HK-2 (cell line): ENCODE data around the gene DACT2.
"Not testable (repeated sequence)": the region's sequence is repeated elsewhere in the genome, so short reads cannot be mapped to it uniquely, and the experiment has no call there.

ENCODE experiments used
- DNase-seq: peaks from one replicate; pipeline ENCODE4 v3.0.0-alpha.2; 2018; ENCODE audit not compliant: unreplicated experiment

The DACT2 gene

DNA sequence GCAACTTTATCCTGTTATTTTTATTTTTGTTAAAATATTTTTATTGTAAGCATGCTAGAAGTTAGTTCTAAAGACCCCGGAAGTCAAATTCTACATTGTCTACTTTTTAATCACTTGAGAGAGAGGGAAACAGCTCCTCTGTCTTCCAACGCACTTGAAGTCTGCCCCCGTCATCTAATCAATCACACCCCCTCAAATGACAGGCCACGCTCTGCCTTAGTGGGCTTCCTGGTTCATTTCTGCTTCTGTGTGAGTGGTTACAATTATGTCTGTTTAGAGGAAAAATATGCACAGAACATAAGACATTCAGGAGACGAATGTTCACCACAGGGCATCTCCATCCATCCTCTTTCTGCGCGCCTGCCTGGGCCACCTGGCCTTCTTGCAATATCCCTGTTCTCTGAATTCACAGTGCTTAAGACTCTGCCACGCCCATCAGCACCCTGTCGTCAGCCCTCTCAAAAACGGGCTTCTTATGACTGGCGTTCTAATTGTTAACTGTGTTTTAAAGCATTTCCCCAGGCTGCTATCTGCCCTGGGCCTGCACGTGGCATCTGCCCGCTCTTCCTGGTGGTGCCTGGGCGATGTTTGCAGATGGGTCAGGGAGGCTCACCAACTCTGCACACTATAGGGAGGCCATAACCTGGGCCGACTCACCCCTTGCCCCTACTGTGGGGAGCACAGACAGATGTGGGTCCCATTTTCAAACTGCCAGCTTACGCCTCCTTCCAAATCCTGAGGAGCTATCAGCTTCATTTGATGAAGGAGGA is 15.4 kb downstream of the DACT2 start:
- DNase-seq = no peak

DNA sequence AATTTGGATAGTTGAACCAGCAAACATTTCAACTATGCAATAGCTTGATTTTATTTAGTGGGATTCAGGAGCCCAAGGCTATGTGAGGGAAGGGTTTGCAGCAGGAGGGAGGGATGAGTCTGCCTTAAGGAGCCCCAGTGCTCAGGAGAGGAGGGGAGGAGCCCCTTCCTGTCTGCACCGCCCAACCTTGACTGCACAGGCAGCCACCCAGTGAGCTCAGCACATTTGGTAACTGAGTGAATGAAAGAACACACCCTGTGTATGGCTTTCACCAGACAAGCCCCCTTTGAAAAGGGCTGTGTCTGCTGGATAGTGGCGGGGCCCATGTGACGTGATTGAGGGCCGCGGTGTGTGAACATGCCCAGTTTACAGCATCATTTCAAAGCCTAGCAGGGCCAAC is 17.0 kb downstream of the DACT2 start:
- DNase-seq = peak; percentile 24

DNA sequence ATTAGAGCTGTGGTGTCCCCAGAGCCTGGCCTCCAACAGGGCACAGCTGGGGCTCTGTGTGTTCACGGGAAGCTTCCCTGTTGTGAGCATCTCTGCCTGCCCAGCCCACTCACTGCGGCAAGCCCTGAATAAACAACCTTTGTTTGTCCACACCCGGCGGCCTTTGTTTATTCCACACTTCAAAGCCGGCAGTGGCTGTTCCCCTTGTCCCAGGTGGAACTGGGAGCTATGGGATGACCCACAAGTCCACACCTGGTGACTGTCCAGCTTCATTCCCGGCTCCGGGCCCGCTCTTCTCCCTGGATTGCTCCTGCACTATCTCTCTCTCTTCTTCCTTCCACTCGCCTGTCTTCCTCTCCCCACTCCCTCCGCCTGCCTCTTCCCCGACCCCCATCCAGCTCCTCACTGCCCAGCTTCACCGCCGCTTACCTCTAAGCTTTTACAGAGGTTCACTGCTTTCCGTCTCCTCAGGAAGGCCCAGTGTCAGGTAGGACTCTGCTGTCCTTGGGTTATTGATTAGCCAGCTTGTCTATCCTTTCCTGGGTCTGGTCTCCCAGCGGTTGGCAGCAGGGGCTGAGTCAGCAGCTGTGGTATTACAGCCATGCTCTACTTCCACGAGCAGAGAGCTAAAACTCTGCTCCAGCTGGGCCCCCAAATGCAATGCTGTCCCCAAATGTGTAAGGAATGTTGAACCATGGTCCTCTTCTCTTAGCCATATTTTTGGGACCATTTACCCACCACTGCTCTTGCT is 17.8 kb downstream of the DACT2 start:
- DNase-seq = peak; percentile 67

DNA sequence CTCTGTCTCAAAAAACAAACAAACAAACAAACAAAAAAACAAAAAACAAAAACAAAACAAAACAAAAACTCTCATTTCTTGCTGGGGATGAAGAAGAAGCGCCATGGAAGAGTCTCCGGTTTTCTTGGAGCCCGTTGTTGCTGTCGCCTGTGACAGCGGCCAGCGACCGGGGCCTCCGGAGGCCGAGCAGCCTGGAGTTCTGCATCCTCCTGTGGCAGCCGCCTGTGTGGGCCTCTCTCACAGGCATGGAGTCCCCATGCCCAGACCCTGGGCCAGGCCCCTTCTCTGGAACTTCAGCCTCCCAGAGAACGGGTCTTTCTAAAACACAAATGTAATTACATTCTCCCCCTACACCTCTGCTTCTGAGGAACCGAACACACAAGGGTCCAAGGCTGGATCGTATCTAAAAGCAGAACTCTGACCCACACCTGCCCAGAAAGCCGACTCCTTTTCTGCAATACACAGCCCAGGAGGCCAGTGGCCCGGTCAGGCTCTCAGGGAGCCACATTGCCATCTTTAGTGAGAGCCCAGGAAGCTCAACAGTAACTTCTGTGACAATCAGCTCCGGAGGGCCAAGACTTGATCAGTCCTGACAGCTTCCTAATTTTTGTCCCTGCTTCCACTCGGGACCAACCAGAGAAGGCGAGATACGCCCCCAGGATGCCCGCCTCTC is 18.5 kb downstream of the DACT2 start:
- DNase-seq = no peak

DNA sequence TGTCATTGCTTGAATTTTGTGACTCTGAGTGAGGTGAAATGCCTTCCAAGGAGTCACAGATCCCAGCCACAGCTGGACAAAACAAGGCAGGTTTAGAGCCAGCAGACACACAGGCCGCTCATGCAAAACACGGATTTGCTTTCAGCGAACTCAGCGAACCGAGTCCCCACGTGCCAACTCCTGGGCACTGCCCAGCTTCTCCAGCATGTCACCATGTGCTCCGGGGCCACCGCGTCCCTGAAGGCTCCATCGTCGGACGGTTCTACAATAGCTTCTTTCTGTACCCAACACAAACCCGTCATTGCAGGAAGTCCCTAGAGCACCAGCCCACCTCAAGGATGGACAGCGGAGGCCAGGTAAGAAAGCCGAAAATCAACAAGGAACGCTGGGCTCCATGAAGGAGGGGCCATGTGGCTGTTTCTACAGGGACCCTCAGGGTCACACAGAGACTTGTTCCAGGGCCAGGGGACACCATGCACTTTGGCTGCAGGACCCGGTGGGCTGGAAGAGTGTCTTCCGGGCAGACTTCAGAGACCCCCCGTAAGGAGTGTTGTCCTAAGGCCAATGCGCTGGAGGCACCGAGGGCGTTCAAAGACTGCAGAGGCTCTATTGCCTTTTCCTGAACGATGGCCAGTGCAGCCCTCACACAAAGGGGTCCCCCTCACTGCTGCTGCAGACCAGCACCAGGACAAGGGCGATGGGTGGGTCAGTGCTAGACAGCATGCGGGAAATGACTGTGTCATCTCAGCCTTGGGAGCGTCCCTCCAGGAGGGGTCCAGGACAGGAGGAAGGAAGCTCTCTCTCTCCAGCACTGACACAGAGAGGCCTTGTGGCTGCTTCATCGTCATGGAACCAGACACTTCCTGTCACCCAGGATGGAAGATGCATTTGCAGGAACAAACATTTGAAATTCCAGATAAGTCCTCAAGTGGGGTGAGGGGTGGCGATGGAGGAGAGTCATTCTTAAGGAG is 19.8 kb downstream of the DACT2 start:
- DNase-seq = no peak

DNA sequence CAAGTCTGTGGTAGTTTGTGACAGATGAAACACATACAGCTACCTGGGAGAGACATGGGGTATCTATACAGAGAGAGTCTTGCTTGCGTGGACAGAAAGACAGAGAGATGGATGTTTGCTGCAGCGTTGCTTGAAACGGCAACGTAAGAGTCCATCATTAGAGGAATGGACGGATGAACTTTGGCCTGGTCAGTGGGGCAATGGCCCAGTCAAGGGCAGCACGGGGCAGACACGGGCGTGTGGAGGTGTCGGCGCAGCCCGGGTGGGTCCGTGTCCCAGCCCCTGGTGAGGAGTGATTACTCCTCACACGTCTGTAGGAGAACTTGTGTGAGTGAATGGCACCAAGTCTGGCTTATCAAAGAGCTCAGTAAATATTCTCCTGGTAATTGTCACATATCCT is 21.9 kb downstream of the DACT2 start:
- no peak for DNase-seq

DNA sequence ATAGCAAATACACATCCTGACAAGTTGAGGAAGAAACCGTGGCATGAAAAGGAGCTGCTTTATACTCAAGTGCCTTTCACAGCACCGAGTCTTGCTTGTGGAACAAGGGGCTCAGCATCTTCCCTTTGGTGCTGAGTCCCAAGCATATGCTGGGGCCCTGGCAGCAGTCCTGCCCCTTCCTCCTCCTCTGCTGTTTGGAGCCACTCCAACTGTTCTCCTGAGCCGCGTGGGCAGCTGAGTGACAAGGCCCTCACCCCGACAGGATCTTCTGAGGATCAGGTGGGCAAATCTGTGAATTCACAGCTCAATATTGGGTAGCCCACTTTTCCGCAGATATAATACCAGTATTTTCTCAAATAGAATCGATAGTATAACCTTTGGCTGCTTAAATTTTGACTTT is 24.7 kb downstream of the DACT2 start:
- DNase-seq = no peak

DNA sequence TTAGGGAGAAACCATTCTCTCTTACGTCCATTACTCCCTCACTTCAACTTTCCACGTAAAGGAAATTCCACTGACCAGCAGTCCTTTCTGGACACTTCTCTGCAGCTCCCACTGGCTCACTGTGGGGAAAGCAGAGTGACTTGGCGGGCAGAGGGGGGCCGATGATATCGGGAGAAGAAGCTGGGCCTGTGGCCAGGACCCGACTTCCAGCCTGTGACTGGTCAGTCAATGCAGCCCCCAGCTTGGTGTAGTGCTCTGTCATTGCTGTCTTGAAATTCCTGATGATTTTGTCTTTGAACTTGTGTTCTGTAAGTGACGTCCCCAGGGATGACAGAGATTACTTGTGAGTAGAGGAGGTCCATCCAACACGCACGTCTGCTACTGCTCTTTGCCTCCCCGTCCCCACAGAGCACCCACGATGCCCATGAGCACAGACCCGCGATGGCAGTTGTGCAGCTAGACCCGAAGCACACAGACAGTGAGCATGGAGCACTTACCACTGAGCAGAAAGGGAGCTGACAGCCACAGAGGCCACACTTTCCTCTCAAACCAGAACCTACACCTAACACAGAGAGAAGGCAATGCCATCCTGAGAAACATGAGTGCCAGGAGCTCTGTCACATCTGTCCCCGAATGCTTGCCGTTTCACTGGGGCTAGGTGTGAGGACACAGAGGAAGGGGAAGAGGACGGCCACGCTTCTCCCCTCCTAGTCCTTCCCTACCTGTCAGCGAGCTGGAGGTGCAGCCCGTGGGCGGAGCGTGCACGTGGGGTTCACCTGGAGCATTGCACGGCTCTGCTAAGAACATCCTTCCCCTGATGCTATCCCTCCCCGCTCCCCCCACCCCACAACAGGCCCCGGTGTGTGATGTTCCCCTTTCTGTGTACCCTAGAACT is 25.7 kb downstream of the DACT2 start:
- no peak for DNase-seq

DNA sequence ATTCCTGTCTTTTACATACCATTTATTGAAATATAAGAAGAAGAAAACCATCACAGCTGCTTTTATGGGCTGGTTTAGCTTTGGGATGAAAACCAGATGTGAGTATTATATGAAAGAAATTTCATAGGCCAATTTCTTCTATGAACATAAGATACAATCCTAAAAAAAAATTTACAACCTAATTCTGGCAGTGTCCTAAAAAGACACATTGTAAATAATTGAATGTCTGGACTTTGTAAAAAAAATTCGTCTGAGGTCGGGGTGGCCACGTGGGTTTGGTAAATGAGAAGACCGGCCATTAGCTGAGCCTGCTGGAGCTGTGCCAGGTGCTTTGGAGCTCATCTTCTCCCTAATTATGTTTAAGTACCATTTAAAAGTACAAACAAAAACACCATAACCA is 26.8 kb downstream of the DACT2 start:
- DNase-seq = no peak

DNA sequence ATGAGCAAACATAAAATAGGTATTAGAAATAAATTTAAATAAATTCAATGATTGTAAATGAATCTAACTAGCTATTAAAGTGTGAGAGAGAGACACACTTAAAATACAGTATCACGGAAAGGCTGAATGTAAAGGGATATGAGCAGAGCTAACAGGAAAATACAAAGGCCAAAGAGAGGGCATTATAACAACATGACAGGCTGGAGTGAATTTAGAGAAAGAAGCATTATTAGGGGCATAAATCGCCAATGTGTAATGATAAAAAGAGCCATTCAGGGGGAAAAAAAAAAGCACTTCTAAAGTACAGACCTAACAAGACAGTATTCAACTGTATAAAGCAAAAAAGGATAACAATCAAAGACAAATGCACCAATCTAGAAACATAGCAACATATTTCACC is 28.1 kb downstream of the DACT2 start:
- no peak for DNase-seq

DNA sequence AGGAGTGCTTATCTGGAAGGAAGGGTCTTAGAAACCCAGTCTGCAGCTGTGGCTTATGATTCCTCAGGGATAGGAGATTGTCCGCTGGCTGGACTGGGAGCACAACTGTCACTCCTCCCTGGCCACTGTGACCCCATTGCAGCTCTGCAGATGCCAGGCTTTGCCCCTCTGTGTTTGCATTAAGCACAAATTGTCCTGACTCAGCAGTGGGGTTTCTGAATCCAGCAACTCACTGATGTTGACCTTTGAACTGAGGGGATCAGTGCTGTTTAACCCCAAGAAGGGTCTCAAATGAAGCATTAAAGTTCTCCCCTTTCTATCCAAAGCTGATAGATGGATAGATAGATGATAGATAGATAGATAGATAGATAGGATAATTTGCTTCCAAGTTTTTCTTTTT is 29.5 kb downstream of the DACT2 start:
- DNase-seq = no peak

DNA sequence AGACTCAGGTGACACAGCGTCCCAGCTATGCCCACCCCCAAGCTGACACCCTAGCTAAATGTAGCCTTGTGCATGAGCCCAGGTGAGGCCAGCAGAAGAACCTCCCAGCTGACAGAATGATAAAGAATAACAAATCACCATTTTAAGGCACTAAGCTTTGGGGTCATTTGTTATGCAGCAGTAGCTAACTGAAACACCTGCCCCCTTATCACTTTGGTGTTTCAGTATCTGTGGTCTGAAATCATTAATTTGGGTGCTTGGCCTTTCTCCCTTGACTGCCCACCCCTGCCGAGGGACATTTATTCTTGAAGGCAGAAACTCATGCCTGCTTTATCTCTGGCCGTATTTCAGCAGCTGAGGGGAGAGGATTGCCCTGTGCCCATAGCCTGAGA is 30.0 kb downstream of the DACT2 start:
- DNase-seq = no peak

DNA sequence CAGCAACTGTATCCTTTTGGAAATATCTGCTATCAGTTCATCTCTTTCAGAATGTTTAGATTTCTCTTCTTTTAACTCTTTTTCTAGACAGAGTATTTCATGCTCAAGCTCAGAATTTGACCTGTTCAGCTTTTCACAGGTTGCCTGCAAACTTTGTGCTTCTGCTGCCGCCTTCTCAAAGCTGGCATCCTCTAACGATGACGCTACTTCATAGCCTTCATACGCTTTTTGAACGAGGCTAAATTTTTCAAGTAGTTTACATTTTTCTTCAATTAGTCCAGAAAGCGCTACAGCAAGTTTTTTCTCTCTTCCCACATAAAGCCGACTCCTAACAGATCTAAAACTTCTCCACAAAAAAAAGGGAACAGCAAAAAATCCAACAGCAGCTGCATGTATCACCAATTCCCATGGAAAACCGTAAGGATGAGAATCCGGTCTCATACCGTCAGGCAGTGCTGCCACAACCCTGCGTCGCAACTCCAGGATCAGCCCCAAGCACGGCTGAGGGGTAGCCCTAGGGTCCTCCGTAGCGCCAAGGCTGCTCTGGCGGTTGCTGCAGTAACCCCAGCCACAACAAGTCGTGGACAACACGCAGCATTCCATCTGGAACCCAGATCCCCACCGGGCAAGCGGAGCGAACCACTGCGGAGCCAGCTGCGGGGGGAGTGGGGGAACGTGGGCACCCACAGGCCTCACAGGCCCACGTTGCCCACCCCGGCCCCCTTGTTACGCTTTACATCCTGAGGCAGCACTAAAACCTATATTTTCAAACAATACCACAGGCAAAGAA is 30.6 kb downstream of the DACT2 start:
- DNase-seq = no peak

DNA sequence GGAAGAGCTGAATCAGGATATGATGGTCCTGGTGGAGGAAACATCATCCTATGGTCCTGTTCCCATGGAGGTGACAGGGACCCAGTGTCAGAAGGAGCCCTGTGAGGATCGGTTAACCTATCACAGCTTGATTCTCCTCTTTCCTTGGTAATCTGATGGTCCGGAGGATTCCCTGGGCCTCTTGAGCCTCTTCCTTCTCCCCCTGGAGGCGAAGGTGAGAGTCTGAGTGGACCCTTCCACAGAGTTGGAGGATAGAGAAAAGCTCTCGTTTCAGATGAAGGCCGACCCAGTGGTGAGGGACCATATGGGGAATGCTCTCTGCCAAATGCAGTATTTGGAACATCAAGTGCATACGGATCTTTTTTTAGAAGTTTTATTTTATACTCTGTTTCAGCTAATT is 32.1 kb downstream of the DACT2 start:
- DNase-seq = not testable (repeated sequence)

DNA sequence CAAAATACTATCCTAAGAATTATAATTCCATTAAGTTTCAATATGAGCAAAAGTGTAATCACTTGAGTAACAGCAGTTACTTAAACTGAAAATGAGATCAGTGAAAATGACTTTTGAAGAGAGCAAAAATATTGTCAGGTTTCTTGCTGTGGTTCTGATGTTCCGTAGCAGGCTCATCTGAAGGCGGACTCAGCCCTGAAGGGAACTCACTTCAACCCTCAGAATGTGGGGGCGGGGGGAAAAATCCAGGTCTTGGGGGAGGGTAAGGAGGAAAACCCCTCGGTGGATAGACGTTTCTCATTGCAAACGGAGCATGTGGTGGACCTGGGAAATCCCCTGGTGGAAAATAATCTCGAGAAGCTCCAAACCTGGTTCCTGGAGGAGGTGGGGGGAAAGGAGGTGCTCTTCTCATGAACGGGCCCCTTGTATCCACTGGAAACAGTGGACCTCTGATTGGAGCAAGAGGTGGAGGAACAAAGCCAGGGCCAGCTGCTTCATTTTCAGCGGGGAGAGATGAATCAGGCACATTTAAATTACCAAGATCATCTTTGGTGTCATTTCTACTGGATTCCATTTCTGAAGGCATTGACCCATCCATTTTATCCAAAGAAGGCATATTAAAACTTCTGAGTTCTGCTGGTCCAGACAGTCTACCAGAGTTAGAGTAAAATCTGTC is 32.7 kb downstream of the DACT2 start:
- DNase-seq = not testable (repeated sequence)

DNA sequence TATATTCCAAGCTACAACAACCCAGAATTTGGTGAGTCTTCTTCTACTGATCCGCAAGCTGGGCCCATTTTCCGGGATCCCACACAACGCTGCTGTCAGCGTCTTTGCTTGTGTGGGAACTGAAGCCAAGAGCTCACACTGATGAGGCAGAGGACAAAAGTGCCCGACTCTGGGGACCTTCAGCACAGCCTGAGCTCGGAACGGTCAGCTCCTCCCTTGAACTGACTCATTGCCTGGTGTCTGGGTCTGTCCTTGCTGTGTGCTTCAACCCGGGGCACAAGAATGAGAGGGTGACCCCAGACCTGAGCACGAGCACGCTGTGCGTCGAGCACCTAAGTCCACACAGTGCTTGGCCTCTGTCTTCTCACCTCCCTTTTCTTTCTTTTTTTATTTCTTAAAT is 33.5 kb downstream of the DACT2 start:
- DNase-seq = no peak

DNA sequence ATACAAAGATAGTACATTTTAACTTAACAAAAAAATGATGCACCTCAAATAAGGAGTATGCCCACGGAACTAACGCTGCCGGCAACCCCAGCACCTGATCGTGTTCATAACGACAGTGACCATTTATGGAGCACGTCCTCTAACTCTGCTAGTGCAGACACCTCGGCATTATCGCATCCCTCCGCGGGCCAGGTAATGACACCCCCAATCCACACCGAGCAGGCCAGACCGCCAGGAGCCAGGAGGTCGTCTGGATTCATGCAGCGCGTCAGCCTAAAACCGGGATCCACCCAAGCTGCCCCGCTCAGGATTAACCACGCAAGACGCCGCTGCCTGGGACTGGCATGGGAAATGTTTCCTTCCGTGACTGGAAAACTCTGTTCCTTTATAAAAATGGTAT is 34.1 kb downstream of the DACT2 start:
- no peak for DNase-seq

DNA sequence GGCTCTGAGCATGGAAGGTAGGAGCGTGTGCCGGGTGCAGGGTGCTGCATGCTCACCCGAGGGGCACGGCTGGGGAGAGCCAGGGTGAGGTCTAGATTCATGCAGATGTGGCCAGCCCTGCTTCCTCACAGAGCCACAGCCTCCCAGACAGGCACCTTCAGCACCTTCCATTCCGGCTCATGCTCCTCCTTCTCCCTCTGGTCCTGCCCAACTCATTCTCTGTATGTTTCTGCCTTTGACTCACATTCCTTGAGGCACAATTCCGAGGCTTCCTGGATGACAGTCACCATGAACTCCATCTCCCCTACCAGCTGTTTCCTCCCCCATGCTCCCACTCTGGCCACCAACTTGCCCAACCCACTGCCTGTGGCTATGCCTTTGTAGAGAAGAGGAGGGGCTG is 35.4 kb downstream of the DACT2 start:
- DNase-seq = no peak

DNA sequence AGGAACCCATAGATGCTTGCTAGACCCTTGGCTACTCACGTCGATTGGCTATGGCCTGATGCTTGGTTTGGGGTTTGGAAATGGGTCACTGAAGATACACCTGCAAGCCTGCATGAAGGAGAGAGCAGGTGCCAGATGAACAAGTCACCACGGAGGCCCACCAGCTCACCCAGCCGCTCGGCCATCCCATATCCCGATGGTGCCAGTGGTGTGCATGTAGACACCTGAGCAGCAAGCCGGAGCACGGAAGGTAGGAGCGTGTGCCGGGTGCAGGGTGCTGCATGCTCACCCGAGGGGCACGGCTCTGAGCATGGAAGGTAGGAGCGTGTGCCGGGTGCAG is 35.9 kb downstream of the DACT2 start:
- DNase-seq = no peak
